8988T (cell line): ENCODE data around the gene DDHD1.

ENCODE experiments used
- DNase-seq: peaks from one replicate; pipeline ENCODE4 v3.0.0; 2011

Gene DDHD1

GRCh38 chr14:53027562-53027961, 125.6 kb downstream of the DDHD1 start:
- DNase-seq = no peak

DNA sequence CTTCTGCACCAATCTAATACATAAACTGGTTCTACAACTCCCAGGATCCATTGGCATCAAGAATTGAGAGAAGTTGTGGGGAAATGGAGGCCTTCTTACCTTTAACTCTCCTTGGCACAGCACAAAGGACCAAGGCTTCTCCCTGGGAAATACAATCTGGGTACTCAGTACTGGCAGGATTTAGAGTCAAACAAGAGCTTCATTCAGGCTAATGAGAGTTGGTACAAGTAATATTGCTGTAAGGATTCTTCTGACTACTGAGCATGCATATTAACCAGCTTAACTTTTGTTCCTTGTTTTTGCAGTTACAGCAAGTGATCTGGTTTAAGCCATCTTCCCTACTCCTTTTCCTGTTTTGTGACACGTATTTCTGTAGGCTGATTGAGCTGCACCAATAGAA, 126.1 kb downstream of the DDHD1 start:
- no peak for DNase-seq

DNA sequence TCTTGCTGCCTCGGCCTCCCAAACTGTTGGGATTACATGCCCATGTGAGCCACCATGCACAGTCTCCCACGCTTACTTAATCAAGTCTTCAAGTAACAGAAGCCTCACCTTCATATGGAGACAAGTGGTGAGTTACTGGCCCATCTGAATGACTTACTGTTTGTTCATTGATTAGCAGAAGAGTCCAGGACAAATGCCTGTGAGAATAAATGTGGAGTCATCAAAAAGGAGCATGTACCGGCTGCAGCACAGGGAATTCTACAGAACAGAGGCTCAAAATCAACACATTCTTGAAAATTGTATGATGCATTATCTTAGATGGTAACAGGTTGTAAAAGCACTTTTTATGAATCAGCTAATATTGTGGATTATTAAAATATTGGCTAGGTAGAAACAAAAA, 129.8 kb downstream of the DDHD1 start:
- no peak for DNase-seq

DNA sequence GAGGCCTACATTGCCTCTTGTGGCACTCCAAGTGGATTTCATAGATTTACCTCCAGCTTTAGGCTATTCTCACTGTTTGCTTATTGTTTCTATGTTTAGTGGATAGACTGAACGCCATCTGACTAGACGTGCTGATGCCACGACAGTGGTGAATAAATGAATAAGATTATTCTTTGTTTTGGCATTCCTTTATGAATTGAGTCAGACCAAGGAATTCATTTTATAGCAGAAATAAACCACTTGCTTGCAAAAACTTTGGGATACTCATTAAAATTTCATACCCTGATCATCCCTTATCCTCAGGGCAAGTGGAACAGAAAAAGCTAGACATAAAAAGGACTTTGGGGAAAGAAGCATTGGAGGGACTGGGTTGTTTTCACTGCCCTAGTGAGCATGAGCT, 130.5 kb downstream of the DDHD1 start:
- no peak for DNase-seq

GRCh38 chr14:53020193-53020932, 132.8 kb downstream of the DDHD1 start:
- DNase-seq = no peak

DNA sequence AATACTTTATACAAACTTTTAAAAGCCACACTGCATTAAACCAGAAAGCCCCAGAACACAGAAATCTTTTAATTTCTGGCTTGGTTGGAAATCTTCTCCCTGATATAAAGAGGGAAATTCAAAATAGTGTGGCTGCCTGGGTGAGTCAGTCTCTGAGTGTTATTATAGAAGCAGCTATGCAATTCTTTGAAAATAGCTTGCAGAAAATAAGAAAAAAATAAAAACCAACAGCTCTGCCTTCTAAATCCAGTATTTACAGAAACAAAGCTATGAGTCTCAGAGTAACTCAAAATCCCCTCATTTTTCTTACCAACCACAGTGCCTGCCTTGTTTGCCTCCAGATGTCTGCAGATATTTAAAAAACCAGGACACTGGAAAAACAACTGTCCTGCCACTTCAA, 133.7 kb downstream of the DDHD1 start:
- DNase-seq = no peak

DNA sequence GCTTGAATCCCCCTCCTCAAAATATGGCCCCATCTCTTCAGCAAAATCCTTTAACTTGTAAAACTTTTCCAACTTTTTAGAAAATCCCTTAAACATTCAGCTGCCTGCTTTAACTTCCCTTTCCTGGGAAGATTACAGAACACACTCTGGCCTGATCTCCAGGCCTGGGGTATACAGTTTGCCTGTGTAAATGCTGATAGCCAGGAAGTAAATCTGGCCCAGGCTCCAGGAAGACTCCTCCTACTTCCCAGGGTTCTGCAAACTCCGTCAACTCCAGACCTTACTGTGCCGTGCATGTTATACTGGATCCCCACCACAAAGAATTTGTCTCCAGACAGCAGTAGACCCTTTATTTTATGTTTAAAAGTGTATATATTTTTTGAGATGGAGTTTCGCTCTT, 135.3 kb downstream of the DDHD1 start:
- no peak for DNase-seq

DNA sequence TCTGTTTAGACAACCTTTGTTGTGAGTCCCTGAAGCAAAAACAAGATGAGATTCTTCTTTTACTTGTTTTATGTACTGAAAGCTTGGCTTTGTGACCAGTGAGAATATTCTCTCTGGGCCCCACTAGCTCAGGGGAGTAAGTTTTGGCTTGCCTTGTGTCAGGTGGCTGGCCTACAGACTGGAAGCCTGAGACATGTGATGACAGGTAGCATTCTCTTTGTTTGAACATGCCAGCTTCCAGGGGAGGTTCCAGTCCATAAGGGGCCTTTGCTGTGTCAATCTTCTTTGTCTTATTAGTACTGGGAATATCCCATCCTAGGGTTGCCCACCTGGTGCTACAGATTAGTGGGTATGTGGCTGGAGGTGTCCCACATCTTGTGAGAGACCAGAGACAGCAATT, 136.2 kb downstream of the DDHD1 start:
- DNase-seq = no peak

DNA sequence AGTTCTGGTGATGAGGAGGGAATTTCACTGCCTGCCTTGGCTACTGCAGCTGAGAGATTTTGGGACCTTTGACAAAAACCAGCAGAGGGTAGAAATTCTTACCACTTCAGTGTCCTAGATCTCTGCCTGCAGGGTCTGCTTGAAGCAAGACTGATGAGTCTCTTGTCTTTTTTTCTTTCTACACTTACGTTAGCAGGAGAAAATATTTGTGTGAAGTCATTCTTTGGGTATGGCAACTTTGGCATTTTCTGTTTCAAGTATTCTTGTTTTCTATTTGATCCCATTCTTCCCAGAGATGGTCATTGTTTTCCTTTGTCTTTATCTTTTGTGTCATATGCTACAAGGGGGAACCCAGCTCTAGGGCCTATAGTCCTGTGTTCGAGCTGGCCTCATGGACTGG, 136.6 kb downstream of the DDHD1 start:
- no peak for DNase-seq

DNA sequence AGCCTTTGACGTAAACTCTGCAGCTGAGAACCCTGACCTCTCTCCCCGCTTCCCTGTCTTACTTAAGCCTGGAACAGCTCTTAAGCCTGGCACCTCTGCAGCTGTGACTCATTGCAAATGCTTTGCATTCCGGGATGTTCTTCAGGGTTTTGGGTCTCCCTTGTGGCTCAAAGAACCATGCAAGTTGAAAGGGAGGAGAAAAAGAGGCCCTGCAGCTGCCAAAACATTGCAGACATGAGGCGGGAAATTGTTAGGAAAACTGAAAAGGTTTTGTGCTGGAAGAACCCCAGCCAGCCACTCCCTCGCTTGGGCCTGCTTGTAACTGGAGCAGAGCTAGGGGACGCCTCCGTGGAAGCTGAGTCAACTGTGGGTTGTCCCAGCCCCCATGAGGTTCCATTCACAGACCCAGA, 142.1 kb downstream of the DDHD1 start:
- peak; percentile 65 for DNase-seq

- DNase-seq = no peak
Measured at GRCh38 chr14:53010193-53011040, 142.7 kb downstream of the DDHD1 start.

- no peak for DNase-seq
Measured at GRCh38 chr14:53006931-53007562, 146.1 kb downstream of the DDHD1 start.

DNA sequence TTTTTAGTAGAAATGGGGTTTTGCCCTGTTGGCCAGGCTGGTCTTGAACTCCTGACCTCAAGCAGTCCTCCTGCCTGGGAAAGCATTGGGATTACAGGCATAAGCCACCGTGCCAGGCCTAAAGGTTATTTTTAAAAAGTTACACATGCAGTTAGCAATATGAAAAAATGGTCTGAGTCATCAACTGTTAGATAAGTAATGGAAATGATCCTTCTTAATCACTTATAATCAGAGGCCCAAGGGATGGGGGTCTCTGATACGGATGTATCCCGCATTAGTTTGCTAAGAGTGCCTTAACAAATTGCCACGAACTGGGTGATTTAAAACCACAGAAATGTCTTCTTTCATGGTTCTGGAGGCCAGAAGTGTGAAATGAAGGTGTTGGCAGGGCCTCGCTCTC, 148.1 kb downstream of the DDHD1 start:
- DNase-seq = no peak

- DNase-seq = no peak
Measured at GRCh38 chr14:53003776-53004175, 149.3 kb downstream of the DDHD1 start.

DNA sequence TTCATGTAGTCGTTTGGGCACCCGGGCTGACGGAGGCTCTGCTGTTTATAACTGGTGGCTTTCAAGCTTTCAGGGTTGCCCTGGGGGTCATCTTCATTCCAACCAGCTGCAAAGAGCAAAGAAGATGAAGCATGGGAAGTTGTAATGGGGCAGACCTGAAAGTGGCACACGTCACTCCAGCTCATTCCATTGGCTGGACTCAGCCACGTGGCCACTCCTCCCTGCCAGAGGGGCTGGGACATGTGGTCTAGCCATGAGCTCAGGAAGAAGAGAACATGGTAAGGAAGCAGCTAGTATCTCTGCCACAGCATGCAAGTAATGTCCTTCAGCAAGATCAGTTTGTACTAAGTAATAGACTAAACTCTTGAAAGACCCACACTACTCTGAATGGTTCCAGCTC, 150.5 kb downstream of the DDHD1 start:
- no peak for DNase-seq

DNA sequence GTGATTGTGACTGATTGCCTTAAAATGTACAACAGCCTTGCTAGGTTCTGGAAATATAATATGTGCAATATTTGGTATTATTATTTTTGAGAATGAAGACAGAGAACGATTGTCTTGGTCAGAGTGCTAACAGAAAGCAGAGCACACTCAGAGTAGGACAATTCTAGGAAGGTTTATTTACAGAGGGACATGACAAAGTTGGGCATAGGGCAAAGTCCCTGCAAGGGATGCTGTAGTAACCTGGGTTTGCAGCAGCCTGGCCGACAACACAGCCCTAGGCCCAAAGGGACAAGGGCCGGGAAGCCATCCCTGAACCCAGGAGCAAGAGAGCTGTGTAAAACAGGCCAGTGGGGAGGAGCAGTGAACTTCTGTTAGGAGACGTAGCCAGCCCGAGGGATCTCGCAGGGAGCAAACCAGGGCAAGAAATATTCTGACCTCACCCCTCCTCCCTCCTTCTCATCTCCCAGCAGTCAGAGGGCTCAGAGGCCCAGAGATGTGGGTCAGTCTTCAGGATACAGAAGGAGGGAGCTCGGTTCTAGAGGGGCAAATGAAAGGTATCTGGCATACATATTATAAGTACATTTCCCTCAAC, 151.2 kb downstream of the DDHD1 start:
- no peak for DNase-seq

GRCh38 chr14:52998376-52999015, 154.6 kb downstream of the DDHD1 start:
- DNase-seq = no peak

DNA sequence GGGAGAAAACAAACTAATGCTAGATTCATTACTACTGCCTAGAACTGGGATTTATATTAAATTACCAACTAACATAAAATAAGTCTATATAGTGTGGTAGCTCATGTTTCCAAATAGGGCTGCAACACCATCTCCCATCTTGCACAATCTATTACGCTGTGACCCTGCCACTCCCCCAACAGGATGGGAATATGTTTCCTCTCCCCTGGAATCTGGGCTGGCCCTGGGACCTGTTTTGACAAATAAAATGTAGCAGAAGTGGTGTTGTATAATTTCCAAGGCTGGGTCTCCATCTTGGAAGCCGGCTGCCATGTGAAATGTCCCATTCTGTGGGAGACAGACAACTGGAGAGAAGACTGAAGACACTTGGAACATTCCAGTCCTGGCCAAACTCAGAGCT, 156.6 kb downstream of the DDHD1 start:
- no peak for DNase-seq

GRCh38 chr14:52995998-52996397, 157.1 kb downstream of the DDHD1 start:
- DNase-seq = no peak

GRCh38 chr14:52992236-52992870, 160.8 kb downstream of the DDHD1 start:
- DNase-seq = no peak

GRCh38 chr14:52988139-52988538, 165.0 kb downstream of the DDHD1 start:
- no peak for DNase-seq

GRCh38 chr14:52987514-52987913, 165.6 kb downstream of the DDHD1 start:
- no peak for DNase-seq

GRCh38 chr14:52987042-52987441, 166.1 kb downstream of the DDHD1 start:
- DNase-seq = no peak
